OCI-LY7 (cell line): ENCODE results near the gene HUS1B. TPM values are rescaled to one million over a fixed set of nuclear protein-coding genes. Genes with fewer than 3 reads are reported as not detected.

ENCODE experiments used
- BruUV-seq: library from RNA; stranded (reverse); fragments of 400-500 nt; replicated peaks from 2 replicates; lab custom pipeline; 2021; lab: Mats Ljungman, UMichigan
- CTCF ChIA-PET: fragments of 300-600 bp; sonication (Branson Sonifier 250); formaldehyde crosslinking; loops from one replicate; lab custom pipeline; 2022; ENCODE audit warnings: antibody characterized with exemption; ENCODE audit not compliant: unreplicated experiment; lab: Charles Lee
- POLR2A ChIA-PET: fragments of 300-600 bp; sonication (Branson Sonifier 250); formaldehyde crosslinking; loops from one replicate; lab custom pipeline; 2022; ENCODE audit warnings: antibody characterized with exemption; lab: Charles Lee
- DNase-seq: peaks from one replicate; pipeline ENCODE4 v3.0.0-alpha.2; 2015; ENCODE audit warnings: low spot score
- H2AFZ ChIP-seq: fragments of 200-600 bp; sonication (generic), shearing (Covaris generic); 2 replicates; pipeline ENCODE4 v1.6.1; 2014; ENCODE audit warnings: mild to moderate bottlenecking, antibody characterized with exemption, low read length, moderate library complexity
- H3K27ac ChIP-seq: fragments of 200-600 bp; sonication (generic); 2 replicates; pipeline ENCODE4 v1.5.1; 2014; ENCODE audit warnings: mixed run types, low read depth, mild to moderate bottlenecking, moderate library complexity, low read length, inconsistent platforms; ENCODE audit not compliant: poor library complexity, severe bottlenecking
- H3K36me3 ChIP-seq: fragments of 200-600 bp; sonication (generic); 2 replicates; pipeline ENCODE4 v1.6.1; 2014; ENCODE audit warnings: mild to moderate bottlenecking, antibody characterized with exemption, low read length, moderate library complexity, mixed read lengths; ENCODE audit not compliant: insufficient read depth
- H3K4me1 ChIP-seq: fragments of 200-600 bp; sonication (generic); 2 replicates; pipeline ENCODE4 v1.5.1; 2014; ENCODE audit warnings: mild to moderate bottlenecking, low read length; ENCODE audit not compliant: insufficient read depth, poor library complexity, severe bottlenecking
- H3K4me2 ChIP-seq: fragments of 200-600 bp; sonication (generic); 2 replicates; pipeline ENCODE4 v1.6.1; 2014; ENCODE audit warnings: mild to moderate bottlenecking, low read length
- H3K4me3 ChIP-seq: fragments of 200-600 bp; sonication (generic); 2 replicates; pipeline ENCODE4 v1.5.1; 2014; ENCODE audit warnings: mild to moderate bottlenecking, low read depth, low read length; ENCODE audit not compliant: poor library complexity, severe bottlenecking
- H3K79me2 ChIP-seq: fragments of 200-600 bp; sonication (generic); 2 replicates; pipeline ENCODE4 v1.6.1; 2016; ENCODE audit warnings: low read depth, mild to moderate bottlenecking, low read length, moderate library complexity, mixed read lengths; ENCODE audit not compliant: insufficient read depth
- H3K9me2 ChIP-seq: fragments of 200-600 bp; sonication (generic); 2 replicates; pipeline ENCODE4 v1.6.1; 2016; ENCODE audit warnings: mild to moderate bottlenecking, low read length, mixed read lengths; ENCODE audit not compliant: insufficient read depth
- H3K9me3 ChIP-seq: fragments of 200-600 bp; sonication (generic); 2 replicates; pipeline ENCODE4 v1.6.1; 2014; ENCODE audit warnings: mild to moderate bottlenecking, mixed run types, low read length, mixed read lengths
- H4K20me1 ChIP-seq: fragments of 200-600 bp; sonication (generic); 2 replicates; pipeline ENCODE4 v1.6.1; 2014; ENCODE audit warnings: mild to moderate bottlenecking, antibody characterized with exemption, low read length, moderate library complexity, mixed read lengths; ENCODE audit not compliant: insufficient read depth
- EZH2phosphoT487 ChIP-seq: fragments of 200-600 bp; sonication (generic); IDR thresholded peaks from 2 replicates; pipeline ENCODE4 v1.6.1; 2018; ENCODE audit warnings: low read depth, borderline replicate concordance, mild to moderate bottlenecking, mixed run types, antibody characterized with exemption, low read length, moderate library complexity, mixed read lengths
- intact Hi-C: fragments of 100-400 bp; cut with micrococcal nuclease; formaldehyde crosslinking; loops from one replicate; pipeline ENCODE4 v1.10.0; 2022; ENCODE audit not compliant: unreplicated experiment
- total RNA-seq, 2 experiments: library from RNA; depleted of rRNA in 1 of 2; stranded (reverse); fragments of >200 nt in 1 of 2; shearing (Covaris generic) in 1 of 2; gene quantifications; 2 replicates each; pipeline ENCODE4 v1.2.3, GENCODE V29; 2014 to 2022
- TF ChIP-seq, protein P1 (sequence below): fragments of 200-600 bp; sonication (generic); conservative IDR thresholded peaks from 2 replicates; pipeline ENCODE4 v1.5.1; 2014; ENCODE audit warnings: mild to moderate bottlenecking, antibody characterized with exemption, low read length, moderate library complexity, mixed read lengths

Gene HUS1B
- total RNA-seq, 2 experiments from 2014 or later: 1.6 to 3.8 TPM

DNA sequence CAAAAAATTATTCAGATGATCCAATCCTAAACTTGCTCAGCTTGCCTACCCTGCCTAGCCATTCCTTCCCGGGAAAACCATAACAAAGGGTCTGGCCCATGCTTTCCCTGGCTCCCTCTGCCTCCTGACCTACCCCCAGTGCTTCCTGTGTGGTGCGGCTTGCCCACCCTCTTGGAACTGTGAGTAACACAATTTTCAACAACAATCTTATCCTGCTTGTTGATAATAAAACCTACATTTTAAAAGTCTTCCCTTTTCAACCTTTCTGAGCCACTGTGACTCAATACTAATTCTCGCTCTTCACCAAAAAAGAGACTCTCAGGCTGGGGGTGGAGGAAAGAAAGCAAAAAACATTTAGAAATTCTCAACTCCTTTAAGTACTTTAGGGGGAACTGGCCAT, 18.1 kb upstream of the HUS1B start:
- Histone ChIP-seq H3K36me3 (no peaks in the 10 kb centered on the region), H2AFZ (no peak overlapping the region), H3K27ac (no peak overlapping the region), H3K9me3 (0 out of 2 replicates have a peak, but pooled peaks cover 5% of the 10 kb centered on the region), H4K20me1 (no peaks in the 10 kb centered on the region), H3K79me2 (no peaks in the 10 kb centered on the region), H3K4me2 (no peak overlapping the region), H3K9me2 (no peaks in the 10 kb centered on the region), H3K4me3 (no peak overlapping the region), H3K4me1 (no peaks in the 10 kb centered on the region)
- intact Hi-C loops: no loop called here
- DNase-seq: no peak
- TF ChIP-seq, protein P1, sequence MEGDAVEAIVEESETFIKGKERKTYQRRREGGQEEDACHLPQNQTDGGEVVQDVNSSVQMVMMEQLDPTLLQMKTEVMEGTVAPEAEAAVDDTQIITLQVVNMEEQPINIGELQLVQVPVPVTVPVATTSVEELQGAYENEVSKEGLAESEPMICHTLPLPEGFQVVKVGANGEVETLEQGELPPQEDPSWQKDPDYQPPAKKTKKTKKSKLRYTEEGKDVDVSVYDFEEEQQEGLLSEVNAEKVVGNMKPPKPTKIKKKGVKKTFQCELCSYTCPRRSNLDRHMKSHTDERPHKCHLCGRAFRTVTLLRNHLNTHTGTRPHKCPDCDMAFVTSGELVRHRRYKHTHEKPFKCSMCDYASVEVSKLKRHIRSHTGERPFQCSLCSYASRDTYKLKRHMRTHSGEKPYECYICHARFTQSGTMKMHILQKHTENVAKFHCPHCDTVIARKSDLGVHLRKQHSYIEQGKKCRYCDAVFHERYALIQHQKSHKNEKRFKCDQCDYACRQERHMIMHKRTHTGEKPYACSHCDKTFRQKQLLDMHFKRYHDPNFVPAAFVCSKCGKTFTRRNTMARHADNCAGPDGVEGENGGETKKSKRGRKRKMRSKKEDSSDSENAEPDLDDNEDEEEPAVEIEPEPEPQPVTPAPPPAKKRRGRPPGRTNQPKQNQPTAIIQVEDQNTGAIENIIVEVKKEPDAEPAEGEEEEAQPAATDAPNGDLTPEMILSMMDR: no peak
- TF ChIP-seq EZH2phosphoT487: no peak
- BruUV-seq: no TSS peak
- POLR2A ChIA-PET: interaction anchor here (0.9 to 1.3 kb wide), 2 partner anchors 8 to 27 kb away, joined by 3 to 4 read pairs; no protein-coding TSS in a partner anchor
- CTCF ChIA-PET: no interaction called here

DNA sequence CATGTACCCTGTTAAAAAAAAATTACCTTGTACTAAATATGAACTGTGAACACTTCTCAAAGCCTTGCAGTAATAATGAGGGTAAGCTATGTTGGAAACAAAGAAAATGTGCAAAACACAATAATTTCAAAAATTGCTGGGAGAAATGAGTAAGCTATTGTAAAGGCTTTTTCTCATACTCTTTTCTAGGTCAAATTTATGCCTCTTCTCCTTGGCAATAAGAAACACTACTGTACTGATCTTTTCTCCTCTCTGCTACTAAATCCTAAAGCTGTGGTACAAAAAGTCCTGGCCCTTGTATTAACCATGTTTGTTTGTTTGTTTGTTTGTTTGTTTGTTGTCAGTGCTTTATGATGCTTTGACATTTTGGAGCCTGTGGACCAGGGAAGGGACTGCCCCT, 17.5 kb upstream of the HUS1B start:
- no peaks in the 10 kb centered on the region for H3K79me2 ChIP-seq
- ChIA-PET POLR2A (interaction anchor here (0.9 to 1.3 kb wide), 3 partner anchors 9 to 170 kb away, joined by 3 to 4 read pairs (median 3); no protein-coding TSS in a partner anchor), CTCF (no interaction called here)
- H3K9me2 ChIP-seq: no peaks in the 10 kb centered on the region
- H3K9me3 ChIP-seq: 0 out of 2 replicates have a peak, but pooled peaks cover 5% of the 10 kb centered on the region
- no peak for TF ChIP-seq EZH2phosphoT487
- TF ChIP-seq, protein P1: no peak
- H3K27ac ChIP-seq: no peak overlapping the region
- H4K20me1 ChIP-seq: no peaks in the 10 kb centered on the region
- BruUV-seq: no TSS peak
- H3K4me2 ChIP-seq: no peak overlapping the region
- H3K36me3 ChIP-seq: no peaks in the 10 kb centered on the region
- intact Hi-C loops: no loop called here
- no peaks in the 10 kb centered on the region for H3K4me1 ChIP-seq
- DNase-seq: no peak
- no peak overlapping the region for H2AFZ ChIP-seq
- no peak overlapping the region for H3K4me3 ChIP-seq

DNA sequence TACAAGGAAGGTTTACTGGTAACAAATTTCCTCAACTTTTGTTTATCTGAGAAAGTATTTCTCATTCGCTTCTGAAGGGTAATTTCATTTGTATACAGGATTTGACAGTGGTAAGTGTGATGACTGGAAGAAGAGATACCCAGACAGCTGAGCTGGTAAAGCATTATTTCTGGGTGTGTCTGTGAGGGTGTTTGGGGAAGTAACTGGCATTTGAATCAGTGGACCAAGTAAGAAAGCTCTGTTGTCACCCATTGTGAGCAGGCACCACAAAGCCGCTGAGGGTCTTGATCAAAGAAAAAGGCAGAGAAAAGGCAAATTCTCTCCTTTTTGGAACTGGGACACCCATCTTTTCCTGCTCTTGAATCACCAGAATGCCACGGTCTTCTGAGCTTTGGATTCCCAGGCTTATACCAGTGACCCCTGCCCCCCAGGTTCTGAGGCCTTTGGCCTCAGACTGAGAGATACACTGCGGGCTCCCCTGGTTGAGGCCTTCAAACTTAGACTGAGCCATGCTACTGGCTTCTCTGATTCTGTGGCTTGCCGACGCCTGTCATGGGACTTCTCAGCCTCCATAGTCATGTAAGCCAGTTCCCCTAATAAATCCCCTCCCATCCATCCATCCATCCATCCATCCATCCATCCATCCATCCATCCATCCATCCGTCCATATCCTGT, 10.5 kb upstream of the HUS1B start:
- Histone ChIP-seq H3K4me3 (no peak overlapping the region), H3K9me2 (no peaks in the 10 kb centered on the region), H2AFZ (no peak overlapping the region), H4K20me1 (no peaks in the 10 kb centered on the region), H3K79me2 (no peaks in the 10 kb centered on the region), H3K36me3 (no peaks in the 10 kb centered on the region), H3K9me3 (0 out of 2 replicates have a peak, but pooled peaks cover 5% of the 10 kb centered on the region), H3K27ac (no peak overlapping the region), H3K4me2 (no peak overlapping the region), H3K4me1 (no peaks in the 10 kb centered on the region)
- CTCF ChIA-PET: no interaction called here
- no TSS peak for BruUV-seq
- POLR2A ChIA-PET: no interaction called here
- intact Hi-C loops: no loop called here
- DNase-seq: no peak
- TF ChIP-seq EZH2phosphoT487: no peak
- TF ChIP-seq, protein P1: no peak
